A549 (cell line): ENCODE measurements around the gene PRKAR1B. TPM values are rescaled to one million over a fixed set of nuclear protein-coding genes. Genes with fewer than 3 reads are reported as not detected.

Source experiments
- ATAC-seq, 2 experiments: fragments of 200-7000 bp in 1 of 2; fragments of >200 bp in 1 of 2; cut with Nextera tagmentation in 1 of 2; cut with Tn5 transposase in 1 of 2; 3 replicates each; pipeline versions ENCODE4 v1.8.0 to v1.9.1; 2018 to 2020; ENCODE audit warnings: mild to moderate bottlenecking in 1 of 2, moderate library complexity in 1 of 2
- CTCF ChIA-PET: fragments of 300-600 bp; sonication (Branson Sonifier 250); formaldehyde crosslinking; extraction: SDS; loops from one replicate; lab custom pipeline; 2021; ENCODE audit warnings: antibody characterized with exemption, inconsistent platforms; lab: Yijun Ruan, JAX
- POLR2A ChIA-PET: fragments of 350-600 bp; formaldehyde crosslinking; extraction: SDS; loops from one replicate; lab custom pipeline; 2021; ENCODE audit warnings: antibody characterized with exemption, inconsistent platforms; lab: Yijun Ruan, JAX
- DNase-seq, 2 experiments: peaks; one replicate each; pipeline versions ENCODE4 v3.0.0 to v3.0.0-alpha.2; 2011 to 2016; ENCODE audit warnings: low read depth in 1 of 2, low spot score in 1 of 2
- FAIRE-seq: peaks from 2 replicates; lab custom pipeline; 2011; peaks lifted over from hg19 to GRCh38; lab: Jason Lieb, UNC
- H3K27ac ChIP-seq, 2 experiments: fragments of >200 bp; sonication (Bioruptor Twin); formaldehyde crosslinking; 3 replicates each; pipeline ENCODE4 v1.5.1; 2016 to 2017
- H3K4me1 ChIP-seq: fragments of >200 bp; sonication (Bioruptor Twin); formaldehyde crosslinking; 3 replicates; pipeline ENCODE4 v1.6.1; 2016
- H3K4me2 ChIP-seq: fragments of >200 bp; sonication (Bioruptor Twin); formaldehyde crosslinking; 3 replicates; pipeline ENCODE4 v1.6.1; 2016
- H3K4me3 ChIP-seq: fragments of >200 bp; sonication (Bioruptor Twin); formaldehyde crosslinking; 3 replicates; pipeline ENCODE4 v1.5.1; 2016
- H3K9me3 ChIP-seq: fragments of >200 bp; sonication (Bioruptor Twin); formaldehyde crosslinking; 3 replicates; pipeline ENCODE4 v1.6.1; 2016
- BCL3 ChIP-seq: fragments of >200 bp; sonication (Bioruptor Twin); formaldehyde crosslinking; IDR thresholded peaks from 3 replicates; pipeline ENCODE4 v1.6.1; 2016
- BHLHE40 ChIP-seq: IDR thresholded peaks from 2 replicates; pipeline ENCODE4 v1.6.1; 2012; ENCODE audit warnings: low read depth, low read length, inconsistent platforms
- CBX2 ChIP-seq: fragments of 200-600 bp; sonication (generic); IDR thresholded peaks from 2 replicates; pipeline ENCODE4 v1.6.1; 2016; ENCODE audit warnings: low read depth, mild to moderate bottlenecking, borderline replicate concordance
- CHD4 ChIP-seq: fragments of 200-600 bp; sonication (generic); IDR thresholded peaks from 2 replicates; pipeline ENCODE4 v1.6.1; 2016; ENCODE audit warnings: antibody characterized with exemption, mild to moderate bottlenecking, borderline replicate concordance
- ESRRA ChIP-seq: fragments of 150-350 bp; IDR thresholded peaks from 2 replicates; pipeline ENCODE4 v1.6.1; 2014; ENCODE audit warnings: mild to moderate bottlenecking, low read length, borderline replicate concordance
- FOSB ChIP-seq: fragments of 250-450 bp; sonication (Bioruptor Pico); IDR thresholded peaks from 2 replicates; pipeline ENCODE4 v1.5.0; 2020; ENCODE audit warnings: mild to moderate bottlenecking, moderate library complexity
- HDAC2 ChIP-seq: fragments of 200-600 bp; sonication (generic); IDR thresholded peaks from 2 replicates; pipeline ENCODE4 v1.6.1; 2016
- HEYL ChIP-seq: fragments of 250-450 bp; sonication (Bioruptor Pico); IDR thresholded peaks from 2 replicates; pipeline ENCODE4 v1.8.0; 2021; ENCODE audit warnings: mild to moderate bottlenecking, moderate library complexity
- HMGXB4 ChIP-seq: fragments of 250-450 bp; sonication (Bioruptor Pico); IDR thresholded peaks from 2 replicates; pipeline ENCODE4 v1.5.0; 2021; ENCODE audit warnings: mild to moderate bottlenecking, moderate library complexity, borderline replicate concordance
- HOXB13 ChIP-seq: fragments of 250-450 bp; sonication (Bioruptor Pico); IDR thresholded peaks from 2 replicates; pipeline ENCODE4 v1.5.0; 2020; ENCODE audit warnings: low read depth, mild to moderate bottlenecking, moderate library complexity
- HOXB5 ChIP-seq: fragments of 250-450 bp; sonication (Bioruptor Pico); IDR thresholded peaks from 2 replicates; pipeline ENCODE4 v1.5.0; 2020; ENCODE audit warnings: mild to moderate bottlenecking, moderate library complexity
- JUN ChIP-seq, 2 experiments: fragments of >200 bp; sonication (Bioruptor Twin); formaldehyde crosslinking; IDR thresholded peaks; 2 replicates in 1 of 2; 3 replicates in 1 of 2; pipeline ENCODE4 v1.6.1; 2016 to 2017
- KDM1A ChIP-seq: fragments of 200-600 bp; sonication (generic); IDR thresholded peaks from 2 replicates; pipeline ENCODE4 v1.6.1; 2016; ENCODE audit warnings: low read depth, mild to moderate bottlenecking
- MAFK ChIP-seq: fragments of 450-650 bp; IDR thresholded peaks from 2 replicates; pipeline ENCODE4 v1.6.1; 2014; ENCODE audit not compliant: partially characterized antibody
- PHF8 ChIP-seq: fragments of 200-600 bp; sonication (generic); IDR thresholded peaks from 2 replicates; pipeline ENCODE4 v1.6.1; 2016; ENCODE audit warnings: low read depth, mild to moderate bottlenecking, antibody characterized with exemption, moderate library complexity, borderline replicate concordance
- POLR2A ChIP-seq: IDR thresholded peaks from 2 replicates; pipeline ENCODE4 v1.6.1; 2012; ENCODE audit warnings: mild to moderate bottlenecking, low read length
- RARB ChIP-seq: fragments of 250-450 bp; sonication (Bioruptor Pico); IDR thresholded peaks from 2 replicates; pipeline ENCODE4 v1.8.0; 2021; ENCODE audit warnings: mild to moderate bottlenecking, moderate library complexity
- RCOR1 ChIP-seq: fragments of 150-350 bp; IDR thresholded peaks from 2 replicates; pipeline ENCODE4 v1.6.1; 2014; ENCODE audit warnings: antibody characterized with exemption, low read length, low read depth
- RFX5 ChIP-seq: fragments of 450-650 bp; IDR thresholded peaks from 2 replicates; pipeline ENCODE4 v1.7.1; 2014; ENCODE audit warnings: antibody characterized with exemption, mild to moderate bottlenecking, moderate library complexity
- RNF2 ChIP-seq: fragments of 200-600 bp; sonication (generic); IDR thresholded peaks from 2 replicates; pipeline ENCODE4 v1.6.1; 2016; ENCODE audit warnings: low read depth, mild to moderate bottlenecking, antibody characterized with exemption, moderate library complexity, borderline replicate concordance
- SMC3 ChIP-seq: fragments of >200 bp; sonication (Bioruptor Twin); formaldehyde crosslinking; IDR thresholded peaks from 3 replicates; pipeline ENCODE4 v1.6.1; 2018; ENCODE audit warnings: inconsistent platforms
- ZFP36 ChIP-seq: fragments of 450-650 bp; IDR thresholded peaks from 2 replicates; pipeline ENCODE4 v1.6.1; 2014; ENCODE audit warnings: borderline replicate concordance; ENCODE audit not compliant: partially characterized antibody
- WGBS: methylation state at CpG from one replicate; pipeline ENCODE4 v1.1.6; 2017; ENCODE audit errors: missing lambda C conversion rate; 5-methylcytosine and 5-hydroxymethylcytosine counted together
- polyA plus RNA-seq, 4 experiments: library from polyadenylated mRNA; depleted of rRNA in 3 of 4; stranded (reverse); fragments of >200 nt; fragmentation: RNase III in 1 of 4; extraction: RNeasy Plus Mini Kit Qiagen cat#74134 plus additional on column Dnase treatment in 1 of 4; gene quantifications; 2 replicates in 3 of 4; 3 replicates in 1 of 4; pipeline ENCODE4 v1.2.3, GENCODE V29; 2011 to 2017
- TF ChIP-seq, protein P1 (sequence below): IDR thresholded peaks from 2 replicates; pipeline ENCODE4 v1.6.1; 2012; ENCODE audit warnings: low read depth, borderline replicate concordance

Gene PRKAR1B
- polyA plus RNA-seq, 2 of the 4 experiments (the other 2 are of a cell fraction) = 10.1 to 33.7 TPM

DNA sequence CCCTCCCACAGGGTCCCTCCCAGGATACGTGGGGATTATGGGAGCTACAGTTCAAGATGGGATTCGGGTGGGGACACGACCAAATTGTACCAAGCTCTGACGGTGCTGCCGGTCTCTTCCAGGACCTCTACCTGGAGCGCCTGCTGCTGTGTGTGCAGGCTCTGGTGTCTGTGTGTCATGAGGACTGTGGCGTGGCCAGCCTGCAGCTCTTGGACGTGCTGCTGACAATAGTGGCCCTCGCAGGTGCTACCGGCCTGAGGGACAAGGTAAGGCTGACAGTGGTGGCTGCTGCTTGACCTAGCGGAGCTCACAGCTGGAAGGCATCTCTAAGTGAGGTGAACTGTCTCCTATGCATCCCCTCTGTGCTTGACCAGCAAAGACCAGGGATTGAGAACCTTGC lies 34.5 kb upstream of the PRKAR1B start:
- Histone ChIP-seq H3K4me1 (no peaks in the 10 kb centered on the region), H3K4me3 (no peak overlapping the region), H3K4me2 (no peak overlapping the region), H3K27ac (no peak overlapping the region), H3K9me3 (no peaks in the 10 kb centered on the region)
- no peak for TF ChIP-seq RCOR1
- TF ChIP-seq, protein P1, sequence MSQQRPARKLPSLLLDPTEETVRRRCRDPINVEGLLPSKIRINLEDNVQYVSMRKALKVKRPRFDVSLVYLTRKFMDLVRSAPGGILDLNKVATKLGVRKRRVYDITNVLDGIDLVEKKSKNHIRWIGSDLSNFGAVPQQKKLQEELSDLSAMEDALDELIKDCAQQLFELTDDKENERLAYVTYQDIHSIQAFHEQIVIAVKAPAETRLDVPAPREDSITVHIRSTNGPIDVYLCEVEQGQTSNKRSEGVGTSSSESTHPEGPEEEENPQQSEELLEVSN = no peak
- no peak for TF ChIP-seq RFX5
- no peak for TF ChIP-seq RNF2
- TF ChIP-seq RARB (CRISPR knock-in tag) = no peak
- no peak for TF ChIP-seq PHF8
- no peak for TF ChIP-seq HOXB5 (CRISPR knock-in tag)
- no peak for TF ChIP-seq CBX2
- no peak for TF ChIP-seq HMGXB4 (CRISPR knock-in tag)
- TF ChIP-seq FOSB = no peak
- no peak for TF ChIP-seq HEYL (CRISPR knock-in tag)
- no peak for TF ChIP-seq HDAC2
- POLR2A ChIA-PET = no interaction called here
- DNase-seq (no peak), FAIRE-seq (no peak), ATAC-seq (no peak)
- CTCF ChIA-PET = interaction anchor here (1.1 to 1.4 kb wide), 2 partner anchors 12 to 125 kb away, joined by 3 to 5 read pairs; no protein-coding TSS in a partner anchor
- WGBS = 97% methylated on average over 9 of the region's 11 CpGs

GRCh38 chr7:761101-761500 lies 34.0 kb upstream of the PRKAR1B start:
- POLR2A ChIA-PET = no interaction called here
- TF ChIP-seq, protein P1 = no peak
- TF ChIP-seq RNF2 = no peak
- no peak for TF ChIP-seq HOXB5 (CRISPR knock-in tag)
- no peak for TF ChIP-seq RARB (CRISPR knock-in tag)
- TF ChIP-seq KDM1A = no peak
- no peak for TF ChIP-seq MAFK
- no peak for TF ChIP-seq CHD4
- no peak for TF ChIP-seq HEYL (CRISPR knock-in tag)
- no peak for TF ChIP-seq ESRRA
- no peak for TF ChIP-seq ZFP36
- no peak for TF ChIP-seq POLR2A
- TF ChIP-seq JUN (IDR thresholded peaks at IDR 0.05) = no peak
- TF ChIP-seq PHF8 = no peak
- TF ChIP-seq BCL3 = no peak
- no peak for TF ChIP-seq SMC3
- no peak for TF ChIP-seq BHLHE40
- TF ChIP-seq HOXB13 (CRISPR knock-in tag) = no peak
- Histone ChIP-seq H3K9me3 (no peaks in the 10 kb centered on the region), H3K4me1 (no peaks in the 10 kb centered on the region), H3K4me3 (no peak overlapping the region), H3K27ac (no peak overlapping the region), H3K4me2 (no peak overlapping the region)
- 94% methylated on average over 12 of the region's 12 CpGs for WGBS
- DNase-seq (no peak), ATAC-seq (no peak), FAIRE-seq (no peak)
- CTCF ChIA-PET = interaction anchor here (0.6 to 1.4 kb wide), 3 partner anchors 13 to 258 kb away, joined by 3 to 5 read pairs (median 3); no protein-coding TSS in a partner anchor
